GM23338 (cell line): ENCODE results near the gene MAP2K6. TPM values are rescaled to one million over a fixed set of nuclear protein-coding genes. Genes with fewer than 3 reads are reported as not detected.

ENCODE experiments used
- ATAC-seq: fragments of 200-7000 bp; cut with Tn5 transposase; 3 replicates; pipeline ENCODE4 v1.9.1; 2020
- DNase-seq: peaks from one replicate; pipeline ENCODE4 v3.0.0-alpha.2; 2015; ENCODE audit warnings: low spot score
- H2AFZ ChIP-seq: fragments of 200-600 bp; sonication (generic); 2 replicates; pipeline ENCODE4 v1.8.0; 2016; ENCODE audit warnings: antibody characterized with exemption, mild to moderate bottlenecking, moderate library complexity
- H3F3A ChIP-seq: fragments of 200-600 bp; sonication (generic); replicated peaks from 2 replicates; pipeline ENCODE4 v1.8.0; 2017; ENCODE audit warnings: antibody characterized with exemption, mixed run types, low read depth
- H3K27ac ChIP-seq: fragments of 200-600 bp; sonication (generic); 2 replicates; pipeline ENCODE4 v1.6.1; 2016; ENCODE audit warnings: low read depth
- H3K27me3 ChIP-seq: fragments of 200-600 bp; sonication (generic); 2 replicates; pipeline ENCODE4 v1.8.0; 2016; ENCODE audit warnings: mild to moderate bottlenecking, mixed run types, moderate library complexity; ENCODE audit not compliant: insufficient read depth
- H3K36me3 ChIP-seq: fragments of 200-600 bp; sonication (generic); 2 replicates; pipeline ENCODE4 v1.8.0; 2016; ENCODE audit warnings: mild to moderate bottlenecking; ENCODE audit not compliant: insufficient read depth
- H3K4me1 ChIP-seq: fragments of 200-600 bp; sonication (generic); 2 replicates; pipeline ENCODE4 v1.8.0; 2016; ENCODE audit warnings: mild to moderate bottlenecking, moderate library complexity; ENCODE audit not compliant: insufficient read depth
- H3K4me2 ChIP-seq: fragments of 200-600 bp; sonication (generic); 2 replicates; pipeline ENCODE4 v1.7.1; 2017; ENCODE audit warnings: mixed run types
- H3K4me3 ChIP-seq: fragments of 200-600 bp; sonication (generic); 2 replicates; pipeline ENCODE4 v1.6.1; 2016; ENCODE audit warnings: mixed run types
- H3K79me2 ChIP-seq: fragments of 200-600 bp; sonication (generic); replicated peaks from 2 replicates; pipeline ENCODE4 v1.8.0; 2017; ENCODE audit warnings: mild to moderate bottlenecking; ENCODE audit not compliant: insufficient read depth
- H3K9me2 ChIP-seq: fragments of 200-600 bp; sonication (generic); 2 replicates; pipeline ENCODE4 v1.8.0; 2017; ENCODE audit not compliant: insufficient read depth
- H4K20me1 ChIP-seq: fragments of 200-600 bp; sonication (generic); replicated peaks from 2 replicates; pipeline ENCODE4 v1.8.0; 2017; ENCODE audit warnings: mild to moderate bottlenecking; ENCODE audit not compliant: insufficient read depth
- H3K27ac Mint-ChIP-seq: 2 replicates; pipeline ENCODE4 v1.8.0; 2020; ENCODE audit warnings: inconsistent platforms, mild to moderate bottlenecking, moderate library complexity, mixed read lengths
- H3K27me3 Mint-ChIP-seq: 3 replicates; pipeline ENCODE4 v1.8.0; 2022; ENCODE audit warnings: low read depth, mild to moderate bottlenecking, moderate library complexity, mixed read lengths, inconsistent platforms; ENCODE audit not compliant: insufficient read depth, poor library complexity
- H3K36me3 Mint-ChIP-seq: 3 replicates; pipeline ENCODE4 v1.8.0; 2021; ENCODE audit warnings: low read depth, mild to moderate bottlenecking, inconsistent platforms, moderate library complexity, mixed read lengths
- H3K4me1 Mint-ChIP-seq: 3 replicates; pipeline ENCODE4 v1.8.0; 2020; ENCODE audit warnings: mild to moderate bottlenecking, inconsistent platforms, mixed read lengths
- H3K4me3 Mint-ChIP-seq: 3 replicates; pipeline ENCODE4 v1.8.0; 2021; ENCODE audit warnings: moderate library complexity, mild to moderate bottlenecking, inconsistent platforms, mixed read lengths
- H3K9me3 Mint-ChIP-seq: 3 replicates; pipeline ENCODE4 v1.8.0; 2020; ENCODE audit warnings: moderate library complexity, mild to moderate bottlenecking, inconsistent platforms, mixed read lengths
- CREB1 ChIP-seq: fragments of 250-450 bp; sonication (Bioruptor Pico); IDR thresholded peaks from 2 replicates; pipeline ENCODE4 v1.5.0; 2020; ENCODE audit warnings: low read depth, mild to moderate bottlenecking, moderate library complexity
- ETS1 ChIP-seq: IDR thresholded peaks from 2 replicates; pipeline ENCODE4 v1.6.1; 2016; ENCODE audit warnings: antibody characterized with exemption
- JUNB ChIP-seq: IDR thresholded peaks from one replicate; pipeline ENCODE4 v1.6.1; 2016; ENCODE audit warnings: antibody characterized with exemption; ENCODE audit not compliant: unreplicated experiment
- NANOG ChIP-seq: IDR thresholded peaks from 2 replicates; pipeline ENCODE4 v1.6.1; 2016; ENCODE audit warnings: antibody characterized with exemption, borderline replicate concordance
- ZNF114 ChIP-seq: fragments of 250-450 bp; sonication (Bioruptor Pico); IDR thresholded peaks from 2 replicates; pipeline ENCODE4 v1.5.0; 2020; ENCODE audit warnings: mild to moderate bottlenecking, moderate library complexity
- polyA plus RNA-seq: library from polyadenylated mRNA; unstranded; fragments of >200 nt; fragmentation: Nextera tagmentation; extraction: Ambion mirVana; gene quantifications from 2 replicates; pipeline ENCODE4 v1.2.1, GENCODE V29; 2016
- total RNA-seq: library from RNA; depleted of rRNA; stranded (reverse); fragments of >200 nt; shearing (Covaris generic); gene quantifications from 2 replicates; pipeline ENCODE4 v1.2.3, GENCODE V29; 2014
- TF ChIP-seq, protein P1 (sequence below), 2 experiments: fragments of 200-600 bp in 1 of 2; sonication (generic) in 1 of 2; conservative IDR thresholded peaks; 2 replicates each; pipeline versions ENCODE4 v1.5.1 to v1.6.1; 2016 to 2017; ENCODE audit warnings: antibody characterized with exemption in 2 of 2, low read depth in 2 of 2, mild to moderate bottlenecking in 2 of 2, moderate library complexity in 1 of 2
- TF ChIP-seq, protein P2 (sequence below): fragments of 250-450 bp; sonication (Bioruptor Pico); IDR thresholded peaks from 2 replicates; pipeline ENCODE4 v1.5.0; 2020; ENCODE audit warnings: mild to moderate bottlenecking, moderate library complexity

Gene MAP2K6
- total and polyA plus RNA-seq, 2 experiments from 2014 or later = 26.3 to 31.1 TPM

GRCh38 chr17:69551212-69552010 is 136.9 kb downstream of the MAP2K6 start:
- Histone ChIP-seq H3K36me3 (no peaks in the 10 kb centered on the region), H3K9me2 (no peaks in the 10 kb centered on the region), H3K4me3 (no peak overlapping the region), H3K79me2 (no peaks in the 10 kb centered on the region), H2AFZ (no peak overlapping the region), H3K27ac (no peak overlapping the region), H3K4me2 (no peak overlapping the region), H3K27me3 (no peaks in the 10 kb centered on the region), H3F3A (no peaks in the 10 kb centered on the region), H4K20me1 (no peaks in the 10 kb centered on the region), H3K4me1 (peaks cover 17% of the 10 kb centered on the region)
- Mint-ChIP-seq H3K4me3 (no peak overlapping the region), H3K27ac (no peak overlapping the region), H3K9me3 (no peaks in the 10 kb centered on the region), H3K36me3 (peaks cover 23% of the 10 kb centered on the region; the same call in 2 of the 3 replicates), H3K27me3 (no peaks in the 10 kb centered on the region), H3K4me1 (peaks cover 11% of the 10 kb centered on the region; the same call in 2 of the 3 replicates)
- DNase-seq (no peak), ATAC-seq (no peak)
- TF ChIP-seq ETS1 = no peak
- TF ChIP-seq, protein P1, sequence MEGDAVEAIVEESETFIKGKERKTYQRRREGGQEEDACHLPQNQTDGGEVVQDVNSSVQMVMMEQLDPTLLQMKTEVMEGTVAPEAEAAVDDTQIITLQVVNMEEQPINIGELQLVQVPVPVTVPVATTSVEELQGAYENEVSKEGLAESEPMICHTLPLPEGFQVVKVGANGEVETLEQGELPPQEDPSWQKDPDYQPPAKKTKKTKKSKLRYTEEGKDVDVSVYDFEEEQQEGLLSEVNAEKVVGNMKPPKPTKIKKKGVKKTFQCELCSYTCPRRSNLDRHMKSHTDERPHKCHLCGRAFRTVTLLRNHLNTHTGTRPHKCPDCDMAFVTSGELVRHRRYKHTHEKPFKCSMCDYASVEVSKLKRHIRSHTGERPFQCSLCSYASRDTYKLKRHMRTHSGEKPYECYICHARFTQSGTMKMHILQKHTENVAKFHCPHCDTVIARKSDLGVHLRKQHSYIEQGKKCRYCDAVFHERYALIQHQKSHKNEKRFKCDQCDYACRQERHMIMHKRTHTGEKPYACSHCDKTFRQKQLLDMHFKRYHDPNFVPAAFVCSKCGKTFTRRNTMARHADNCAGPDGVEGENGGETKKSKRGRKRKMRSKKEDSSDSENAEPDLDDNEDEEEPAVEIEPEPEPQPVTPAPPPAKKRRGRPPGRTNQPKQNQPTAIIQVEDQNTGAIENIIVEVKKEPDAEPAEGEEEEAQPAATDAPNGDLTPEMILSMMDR (conservative IDR thresholded peaks at IDR 0.05; ENCODE audit: low read depth in 2 of 2) = no peak
- TF ChIP-seq JUNB = no peak

- H3K9me2 ChIP-seq = no peaks in the 10 kb centered on the region
- no peaks in the 10 kb centered on the region for H3K36me3 ChIP-seq
- Mint-ChIP-seq H3K4me1 (no peaks in the 10 kb centered on the region), H3K36me3 (peaks cover 23% of the 10 kb centered on the region; the same call in 2 of the 3 replicates), H3K27me3 (no peaks in the 10 kb centered on the region), H3K27ac (no peak overlapping the region), H3K9me3 (no peaks in the 10 kb centered on the region; the same call in 2 of the 3 replicates), H3K4me3 (no peak overlapping the region)
- H3K4me2 ChIP-seq = no peak overlapping the region
- no peaks in the 10 kb centered on the region for H3K27me3 ChIP-seq
- H3K4me3 ChIP-seq = no peak overlapping the region
- H2AFZ ChIP-seq = no peak overlapping the region
- no peaks in the 10 kb centered on the region for H3F3A ChIP-seq
- no peaks in the 10 kb centered on the region for H3K79me2 ChIP-seq
- DNase-seq = no peak
- H3K4me1 ChIP-seq = 0 out of 2 replicates have a peak, but pooled peaks cover 1% of the 10 kb centered on the region
- H4K20me1 ChIP-seq = no peaks in the 10 kb centered on the region
- H3K27ac ChIP-seq = no peak overlapping the region
- ATAC-seq = no peak
- TF ChIP-seq NANOG = no peak
- no peak for TF ChIP-seq ZNF114 (CRISPR knock-in tag)
- no peak for TF ChIP-seq JUNB
- no peak for TF ChIP-seq CREB1 (CRISPR knock-in tag)
- TF ChIP-seq, protein P1 (conservative IDR thresholded peaks at IDR 0.05; ENCODE audit: low read depth in 2 of 2) = no peak
- TF ChIP-seq, protein P2, sequence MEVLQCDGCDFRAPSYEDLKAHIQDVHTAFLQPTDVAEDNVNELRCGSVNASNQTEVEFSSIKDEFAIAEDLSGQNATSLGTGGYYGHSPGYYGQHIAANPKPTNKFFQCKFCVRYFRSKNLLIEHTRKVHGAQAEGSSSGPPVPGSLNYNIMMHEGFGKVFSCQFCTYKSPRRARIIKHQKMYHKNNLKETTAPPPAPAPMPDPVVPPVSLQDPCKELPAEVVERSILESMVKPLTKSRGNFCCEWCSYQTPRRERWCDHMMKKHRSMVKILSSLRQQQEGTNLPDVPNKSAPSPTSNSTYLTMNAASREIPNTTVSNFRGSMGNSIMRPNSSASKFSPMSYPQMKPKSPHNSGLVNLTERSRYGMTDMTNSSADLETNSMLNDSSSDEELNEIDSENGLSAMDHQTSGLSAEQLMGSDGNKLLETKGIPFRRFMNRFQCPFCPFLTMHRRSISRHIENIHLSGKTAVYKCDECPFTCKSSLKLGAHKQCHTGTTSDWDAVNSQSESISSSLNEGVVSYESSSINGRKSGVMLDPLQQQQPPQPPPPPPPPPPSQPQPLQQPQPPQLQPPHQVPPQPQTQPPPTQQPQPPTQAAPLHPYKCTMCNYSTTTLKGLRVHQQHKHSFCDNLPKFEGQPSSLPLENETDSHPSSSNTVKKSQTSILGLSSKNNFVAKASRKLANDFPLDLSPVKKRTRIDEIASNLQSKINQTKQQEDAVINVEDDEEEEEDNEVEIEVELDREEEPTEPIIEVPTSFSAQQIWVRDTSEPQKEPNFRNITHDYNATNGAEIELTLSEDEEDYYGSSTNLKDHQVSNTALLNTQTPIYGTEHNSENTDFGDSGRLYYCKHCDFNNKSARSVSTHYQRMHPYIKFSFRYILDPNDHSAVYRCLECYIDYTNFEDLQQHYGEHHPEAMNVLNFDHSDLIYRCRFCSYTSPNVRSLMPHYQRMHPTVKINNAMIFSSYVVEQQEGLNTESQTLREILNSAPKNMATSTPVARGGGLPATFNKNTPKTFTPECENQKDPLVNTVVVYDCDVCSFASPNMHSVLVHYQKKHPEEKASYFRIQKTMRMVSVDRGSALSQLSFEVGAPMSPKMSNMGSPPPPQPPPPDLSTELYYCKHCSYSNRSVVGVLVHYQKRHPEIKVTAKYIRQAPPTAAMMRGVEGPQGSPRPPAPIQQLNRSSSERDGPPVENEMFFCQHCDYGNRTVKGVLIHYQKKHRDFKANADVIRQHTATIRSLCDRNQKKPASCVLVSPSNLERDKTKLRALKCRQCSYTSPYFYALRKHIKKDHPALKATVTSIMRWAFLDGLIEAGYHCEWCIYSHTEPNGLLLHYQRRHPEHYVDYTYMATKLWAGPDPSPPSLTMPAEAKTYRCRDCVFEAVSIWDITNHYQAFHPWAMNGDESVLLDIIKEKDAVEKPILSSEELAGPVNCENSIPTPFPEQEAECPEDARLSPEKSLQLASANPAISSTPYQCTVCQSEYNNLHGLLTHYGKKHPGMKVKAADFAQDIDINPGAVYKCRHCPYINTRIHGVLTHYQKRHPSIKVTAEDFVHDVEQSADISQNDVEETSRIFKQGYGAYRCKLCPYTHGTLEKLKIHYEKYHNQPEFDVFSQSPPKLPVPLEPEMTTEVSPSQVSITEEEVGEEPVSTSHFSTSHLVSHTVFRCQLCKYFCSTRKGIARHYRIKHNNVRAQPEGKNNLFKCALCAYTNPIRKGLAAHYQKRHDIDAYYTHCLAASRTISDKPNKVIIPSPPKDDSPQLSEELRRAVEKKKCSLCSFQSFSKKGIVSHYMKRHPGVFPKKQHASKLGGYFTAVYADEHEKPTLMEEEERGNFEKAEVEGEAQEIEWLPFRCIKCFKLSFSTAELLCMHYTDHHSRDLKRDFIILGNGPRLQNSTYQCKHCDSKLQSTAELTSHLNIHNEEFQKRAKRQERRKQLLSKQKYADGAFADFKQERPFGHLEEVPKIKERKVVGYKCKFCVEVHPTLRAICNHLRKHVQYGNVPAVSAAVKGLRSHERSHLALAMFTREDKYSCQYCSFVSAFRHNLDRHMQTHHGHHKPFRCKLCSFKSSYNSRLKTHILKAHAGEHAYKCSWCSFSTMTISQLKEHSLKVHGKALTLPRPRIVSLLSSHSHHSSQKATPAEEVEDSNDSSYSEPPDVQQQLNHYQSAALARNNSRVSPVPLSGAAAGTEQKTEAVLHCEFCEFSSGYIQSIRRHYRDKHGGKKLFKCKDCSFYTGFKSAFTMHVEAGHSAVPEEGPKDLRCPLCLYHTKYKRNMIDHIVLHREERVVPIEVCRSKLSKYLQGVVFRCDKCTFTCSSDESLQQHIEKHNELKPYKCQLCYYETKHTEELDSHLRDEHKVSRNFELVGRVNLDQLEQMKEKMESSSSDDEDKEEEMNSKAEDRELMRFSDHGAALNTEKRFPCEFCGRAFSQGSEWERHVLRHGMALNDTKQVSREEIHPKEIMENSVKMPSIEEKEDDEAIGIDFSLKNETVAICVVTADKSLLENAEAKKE (CRISPR knock-in tag) = no peak
Observed at GRCh38 chr17:69552986-69553667, 138.6 kb downstream of the MAP2K6 start.
